Loucy (cell line): ENCODE measurements around the gene CHAC2.
"Not testable (repeated sequence)": the region's sequence is repeated elsewhere in the genome, so short reads cannot be mapped to it uniquely, and the experiment has no call there.

Experiments
- H2AFZ ChIP-seq: fragments of 200-600 bp; sonication (generic); 2 replicates; pipeline ENCODE4 v1.6.0; 2016; ENCODE audit warnings: antibody characterized with exemption, mild to moderate bottlenecking, low read length, moderate library complexity
- H3F3A ChIP-seq: fragments of 200-600 bp; 2 replicates; pipeline ENCODE4 v1.6.0; 2016; ENCODE audit warnings: antibody characterized with exemption, low read depth, mild to moderate bottlenecking
- H3K27me3 ChIP-seq: fragments of 200-600 bp; sonication (generic); 2 replicates; pipeline ENCODE4 v1.6.1; 2014; ENCODE audit warnings: low read length, mild to moderate bottlenecking; ENCODE audit not compliant: insufficient read depth, poor library complexity, severe bottlenecking
- H3K36me3 ChIP-seq: fragments of 200-600 bp; sonication (generic); 2 replicates; pipeline ENCODE4 v1.6.1; 2016; ENCODE audit warnings: low read length; ENCODE audit not compliant: insufficient read depth
- H3K4me1 ChIP-seq: fragments of 200-600 bp; sonication (generic); 2 replicates; pipeline ENCODE4 v1.5.1; 2014; ENCODE audit warnings: low read length, mild to moderate bottlenecking; ENCODE audit not compliant: insufficient read depth, poor library complexity, severe bottlenecking
- H3K4me2 ChIP-seq: fragments of 200-600 bp; sonication (generic); 2 replicates; pipeline ENCODE4 v1.6.0; 2014; ENCODE audit warnings: antibody characterized with exemption, low read length, low read depth, mild to moderate bottlenecking; ENCODE audit not compliant: poor library complexity, severe bottlenecking
- H3K4me3 ChIP-seq: fragments of 200-600 bp; sonication (generic); 2 replicates; pipeline ENCODE4 v1.5.1; 2014; ENCODE audit warnings: low read length, mild to moderate bottlenecking, mixed read lengths; ENCODE audit not compliant: poor library complexity, severe bottlenecking
- H3K79me2 ChIP-seq: fragments of 200-600 bp; sonication (generic); 2 replicates; pipeline ENCODE4 v1.6.1; 2014; ENCODE audit warnings: low read length; ENCODE audit not compliant: insufficient read depth
- H3K9ac ChIP-seq: fragments of 200-600 bp; sonication (generic); 2 replicates; pipeline ENCODE4 v1.6.0; 2014; ENCODE audit warnings: mild to moderate bottlenecking, low read depth, low read length, moderate library complexity; ENCODE audit not compliant: poor library complexity, severe bottlenecking
- H3K9me2 ChIP-seq: fragments of 200-600 bp; sonication (generic); replicated peaks from 2 replicates; pipeline ENCODE4 v1.6.1; 2016; ENCODE audit warnings: low read depth, low read length, mixed read lengths
- H3K9me3 ChIP-seq: fragments of 200-600 bp; sonication (generic); 2 replicates; pipeline ENCODE4 v1.6.1; 2014; ENCODE audit warnings: mild to moderate bottlenecking, antibody characterized with exemption, low read length, low read depth; ENCODE audit not compliant: insufficient read depth
- H4K20me1 ChIP-seq: fragments of 200-600 bp; sonication (generic); 2 replicates; pipeline ENCODE4 v1.6.0; 2014; ENCODE audit warnings: antibody characterized with exemption, low read length, mild to moderate bottlenecking; ENCODE audit not compliant: insufficient read depth, poor library complexity, severe bottlenecking
- EZH2phosphoT487 ChIP-seq: fragments of 200-600 bp; IDR thresholded peaks from 2 replicates; pipeline ENCODE4 v1.6.1; 2018; ENCODE audit warnings: antibody characterized with exemption, mild to moderate bottlenecking, moderate library complexity, borderline replicate concordance
- TF ChIP-seq, protein P1 (sequence below): fragments of 200-600 bp; sonication (generic); conservative IDR thresholded peaks from 2 replicates; pipeline ENCODE4 v1.5.1; 2014; ENCODE audit warnings: mild to moderate bottlenecking, antibody characterized with exemption, low read length

Gene CHAC2

DNA sequence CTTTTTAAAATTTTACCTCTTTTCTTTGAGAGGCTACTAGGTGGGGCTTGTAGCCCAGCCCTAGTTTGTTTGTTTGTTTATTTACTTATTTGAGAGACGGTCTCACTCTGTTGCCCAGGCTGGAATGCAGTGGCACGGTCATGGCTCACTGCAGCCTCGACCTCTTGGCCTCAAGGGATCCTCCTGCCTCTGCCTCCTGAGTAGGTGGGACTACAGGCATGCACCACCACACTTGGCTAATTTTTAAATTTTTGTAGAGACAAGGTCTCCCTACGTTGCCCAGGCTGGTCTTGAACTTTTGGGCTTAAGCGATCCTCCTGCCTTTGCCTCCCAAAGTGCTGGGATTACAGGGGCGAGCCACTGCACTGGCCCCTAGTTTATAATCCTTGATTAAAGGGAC lies 54.2 kb downstream of the CHAC2 start:
- TF ChIP-seq, protein P1, sequence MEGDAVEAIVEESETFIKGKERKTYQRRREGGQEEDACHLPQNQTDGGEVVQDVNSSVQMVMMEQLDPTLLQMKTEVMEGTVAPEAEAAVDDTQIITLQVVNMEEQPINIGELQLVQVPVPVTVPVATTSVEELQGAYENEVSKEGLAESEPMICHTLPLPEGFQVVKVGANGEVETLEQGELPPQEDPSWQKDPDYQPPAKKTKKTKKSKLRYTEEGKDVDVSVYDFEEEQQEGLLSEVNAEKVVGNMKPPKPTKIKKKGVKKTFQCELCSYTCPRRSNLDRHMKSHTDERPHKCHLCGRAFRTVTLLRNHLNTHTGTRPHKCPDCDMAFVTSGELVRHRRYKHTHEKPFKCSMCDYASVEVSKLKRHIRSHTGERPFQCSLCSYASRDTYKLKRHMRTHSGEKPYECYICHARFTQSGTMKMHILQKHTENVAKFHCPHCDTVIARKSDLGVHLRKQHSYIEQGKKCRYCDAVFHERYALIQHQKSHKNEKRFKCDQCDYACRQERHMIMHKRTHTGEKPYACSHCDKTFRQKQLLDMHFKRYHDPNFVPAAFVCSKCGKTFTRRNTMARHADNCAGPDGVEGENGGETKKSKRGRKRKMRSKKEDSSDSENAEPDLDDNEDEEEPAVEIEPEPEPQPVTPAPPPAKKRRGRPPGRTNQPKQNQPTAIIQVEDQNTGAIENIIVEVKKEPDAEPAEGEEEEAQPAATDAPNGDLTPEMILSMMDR = no peak
- no peak for TF ChIP-seq EZH2phosphoT487
- Histone ChIP-seq H3K27me3 (no peaks in the 10 kb centered on the region), H3K4me3 (no peak overlapping the region), H4K20me1 (no peaks in the 10 kb centered on the region), H3K79me2 (no peaks in the 10 kb centered on the region), H3K9me2 (no peaks in the 10 kb centered on the region), H3F3A (no peaks in the 10 kb centered on the region), H3K4me2 (no peak overlapping the region), H3K9me3 (no peaks in the 10 kb centered on the region), H2AFZ (no peak overlapping the region), H3K9ac (no peak overlapping the region), H3K4me1 (no peaks in the 10 kb centered on the region), H3K36me3 (peaks cover 29% of the 10 kb centered on the region; the same call in 1 of the 2 replicates)

DNA sequence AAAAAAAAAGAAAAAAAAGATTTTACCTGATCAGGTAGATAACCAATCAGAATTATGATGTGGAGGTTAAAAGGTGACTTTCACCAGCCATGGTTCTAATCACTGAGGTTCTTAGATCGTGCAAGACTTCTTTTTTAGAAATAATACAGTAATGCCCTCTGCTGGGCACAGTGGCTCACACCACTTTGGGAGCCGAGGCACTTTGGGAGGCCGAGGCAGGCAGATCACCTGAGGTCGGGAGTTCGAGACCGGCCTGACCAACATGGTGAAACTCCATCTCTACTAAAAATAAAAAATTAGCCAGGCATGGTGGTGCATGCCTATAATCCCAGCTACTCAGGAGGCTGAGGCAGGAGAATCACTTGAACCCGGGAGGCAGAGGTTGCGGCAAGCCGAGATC lies 56.0 kb downstream of the CHAC2 start:
- H3K4me3 ChIP-seq, H3K79me2 ChIP-seq, H3F3A ChIP-seq, H3K9ac ChIP-seq, H3K27me3 ChIP-seq, H3K9me2 ChIP-seq, H3K9me3 ChIP-seq, H2AFZ ChIP-seq, H3K4me2 ChIP-seq, H3K4me1 ChIP-seq, H4K20me1 ChIP-seq: not testable (repeated sequence)
- TF ChIP-seq, protein P1 = peak; percentile 51
- H3K36me3 ChIP-seq = peaks cover 15% of the 10 kb centered on the region; the same call in 1 of the 2 replicates
